KMS-11 (cell line): ENCODE measurements around the gene RBM26.

Experiments used
- H2AFZ ChIP-seq: fragments of 200-600 bp; sonication (generic); 2 replicates; pipeline ENCODE4 v1.6.1; 2016; ENCODE audit warnings: antibody characterized with exemption, mixed run types, low read depth
- H3K27ac ChIP-seq: fragments of 200-600 bp; sonication (generic); 2 replicates; pipeline ENCODE4 v1.6.1; 2016; ENCODE audit warnings: mild to moderate bottlenecking, mixed run types
- H3K27me3 ChIP-seq: fragments of 200-600 bp; sonication (generic); 2 replicates; pipeline ENCODE4 v1.6.1; 2017; ENCODE audit warnings: mild to moderate bottlenecking, low read depth, mixed run types, moderate library complexity; ENCODE audit not compliant: insufficient read depth
- H3K36me3 ChIP-seq: fragments of 200-600 bp; sonication (generic); 2 replicates; pipeline ENCODE4 v1.6.1; 2017; ENCODE audit warnings: mild to moderate bottlenecking, mixed run types; ENCODE audit not compliant: insufficient read depth
- H3K4me1 ChIP-seq: fragments of 200-600 bp; sonication (generic); 2 replicates; pipeline ENCODE4 v1.6.1; 2016; ENCODE audit warnings: mild to moderate bottlenecking, low read depth, mixed run types; ENCODE audit not compliant: poor library complexity, severe bottlenecking
- H3K4me2 ChIP-seq: fragments of 200-600 bp; sonication (generic); 2 replicates; pipeline ENCODE4 v1.7.0; 2016; ENCODE audit warnings: mild to moderate bottlenecking, mixed run types
- H3K4me3 ChIP-seq: fragments of 200-600 bp; sonication (generic); IDR thresholded peaks from 2 replicates; pipeline ENCODE4 v1.6.1; 2017; ENCODE audit warnings: low read depth, low read length, mixed read lengths; ENCODE audit not compliant: insufficient read depth
- H3K79me2 ChIP-seq: fragments of 200-600 bp; sonication (generic); 2 replicates; pipeline ENCODE4 v1.6.1; 2016; ENCODE audit warnings: low read depth, mixed run types; ENCODE audit not compliant: insufficient read depth
- H3K9ac ChIP-seq: fragments of 200-600 bp; sonication (generic); 2 replicates; pipeline ENCODE4 v1.6.1; 2016; ENCODE audit warnings: mild to moderate bottlenecking, mixed run types
- H4K20me1 ChIP-seq: fragments of 200-600 bp; sonication (generic); 2 replicates; pipeline ENCODE4 v1.6.1; 2016; ENCODE audit warnings: mild to moderate bottlenecking, mixed run types; ENCODE audit not compliant: insufficient read depth
- TF ChIP-seq, protein P1 (sequence below): fragments of 200-600 bp; sonication (generic); conservative IDR thresholded peaks from 2 replicates; pipeline ENCODE4 v1.6.1; 2017; ENCODE audit warnings: low read depth, mild to moderate bottlenecking, antibody characterized with exemption, low read length, moderate library complexity, mixed read lengths

Gene RBM26

DNA sequence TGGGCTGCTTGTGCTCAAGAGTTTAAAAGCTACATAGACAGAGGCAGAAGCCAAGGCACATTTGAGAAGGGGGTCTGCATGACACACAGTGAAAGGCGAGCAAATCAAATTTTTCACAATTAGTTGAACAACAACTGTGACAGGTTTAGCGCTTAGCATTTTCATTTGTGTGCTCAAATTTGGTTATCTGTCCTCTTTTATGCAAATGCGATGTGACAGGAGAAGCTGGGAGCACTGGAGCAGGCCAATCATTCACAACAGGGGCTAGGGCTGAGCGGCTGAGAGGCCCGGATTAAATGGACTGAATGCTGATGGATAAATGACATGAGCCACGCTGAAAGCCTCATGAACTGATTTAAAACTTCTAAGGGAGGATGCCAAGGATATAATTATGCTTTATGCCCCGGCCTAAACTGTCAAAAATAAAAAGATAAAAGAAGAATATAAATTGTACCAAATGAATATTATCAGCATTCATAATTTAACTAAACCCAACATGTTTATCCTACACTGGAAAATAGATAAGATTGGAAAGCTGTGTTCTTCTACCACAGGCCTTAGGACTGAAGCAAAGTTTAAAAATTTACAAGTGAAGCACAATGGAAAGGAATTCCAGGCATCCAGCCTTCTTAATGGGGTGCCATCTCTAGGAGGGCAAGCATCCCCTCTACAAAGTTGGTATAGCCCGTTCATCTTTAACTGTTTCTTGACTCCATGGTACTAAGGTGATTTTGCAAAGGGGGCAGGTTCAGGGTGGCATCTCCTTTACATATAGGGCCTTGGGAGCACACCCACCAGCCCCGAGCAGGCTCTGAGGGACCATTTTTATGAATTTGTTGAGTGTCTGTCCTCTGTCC lies 117.9 kb downstream of the RBM26 start:
- Histone ChIP-seq H4K20me1 (no peaks in the 10 kb centered on the region), H3K79me2 (no peaks in the 10 kb centered on the region), H3K9ac (no peak overlapping the region), H3K27ac (no peak overlapping the region), H3K4me3 (no peak overlapping the region), H3K4me1 (no peaks in the 10 kb centered on the region), H3K4me2 (no peak overlapping the region), H2AFZ (no peak overlapping the region), H3K27me3 (no peaks in the 10 kb centered on the region), H3K36me3 (no peaks in the 10 kb centered on the region)
- TF ChIP-seq, protein P1, sequence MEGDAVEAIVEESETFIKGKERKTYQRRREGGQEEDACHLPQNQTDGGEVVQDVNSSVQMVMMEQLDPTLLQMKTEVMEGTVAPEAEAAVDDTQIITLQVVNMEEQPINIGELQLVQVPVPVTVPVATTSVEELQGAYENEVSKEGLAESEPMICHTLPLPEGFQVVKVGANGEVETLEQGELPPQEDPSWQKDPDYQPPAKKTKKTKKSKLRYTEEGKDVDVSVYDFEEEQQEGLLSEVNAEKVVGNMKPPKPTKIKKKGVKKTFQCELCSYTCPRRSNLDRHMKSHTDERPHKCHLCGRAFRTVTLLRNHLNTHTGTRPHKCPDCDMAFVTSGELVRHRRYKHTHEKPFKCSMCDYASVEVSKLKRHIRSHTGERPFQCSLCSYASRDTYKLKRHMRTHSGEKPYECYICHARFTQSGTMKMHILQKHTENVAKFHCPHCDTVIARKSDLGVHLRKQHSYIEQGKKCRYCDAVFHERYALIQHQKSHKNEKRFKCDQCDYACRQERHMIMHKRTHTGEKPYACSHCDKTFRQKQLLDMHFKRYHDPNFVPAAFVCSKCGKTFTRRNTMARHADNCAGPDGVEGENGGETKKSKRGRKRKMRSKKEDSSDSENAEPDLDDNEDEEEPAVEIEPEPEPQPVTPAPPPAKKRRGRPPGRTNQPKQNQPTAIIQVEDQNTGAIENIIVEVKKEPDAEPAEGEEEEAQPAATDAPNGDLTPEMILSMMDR = no peak

DNA sequence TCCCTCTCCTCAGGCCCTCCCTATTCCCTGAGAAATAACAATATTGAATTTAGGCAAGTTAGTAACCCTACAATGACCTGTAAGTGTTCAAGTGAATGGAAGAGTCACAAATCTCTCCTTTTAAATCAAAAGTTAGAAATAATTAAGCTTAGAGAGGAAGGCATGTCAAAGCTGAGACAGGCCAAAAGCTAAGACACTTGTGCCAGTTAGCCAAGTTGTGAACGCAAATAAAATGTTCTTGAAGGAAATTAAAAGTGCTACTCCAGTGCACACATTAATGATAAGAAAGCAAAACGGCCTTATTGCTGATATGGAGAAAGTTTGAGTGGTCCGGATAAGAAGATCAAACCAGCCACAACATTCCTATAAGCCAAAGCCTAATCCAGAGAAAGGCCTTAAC lies 120.9 kb downstream of the RBM26 start:
- TF ChIP-seq, protein P1 = no peak
- H3K27me3 ChIP-seq = no peaks in the 10 kb centered on the region

DNA sequence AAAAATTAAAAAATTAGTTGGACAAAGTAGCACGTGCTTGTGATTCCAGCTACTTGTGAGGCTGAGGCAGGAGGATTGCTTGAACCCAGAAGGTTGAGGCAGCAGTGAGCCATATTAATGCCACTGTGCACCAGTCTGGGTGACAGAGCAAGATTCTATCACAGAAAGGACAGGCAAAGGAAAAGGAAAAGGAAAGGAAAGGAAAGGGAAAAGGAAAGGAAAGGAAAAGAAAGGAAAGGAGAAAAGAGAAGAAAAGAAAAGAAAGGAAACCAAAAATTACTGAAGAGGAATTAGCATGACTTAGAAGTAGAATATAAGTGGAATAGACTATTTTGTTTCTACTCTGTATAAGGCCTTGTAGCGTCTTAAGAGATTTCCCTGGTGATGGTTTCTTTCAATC lies 122.3 kb downstream of the RBM26 start:
- Histone ChIP-seq H3K79me2 (no peaks in the 10 kb centered on the region), H2AFZ (no peak overlapping the region), H3K27me3 (no peaks in the 10 kb centered on the region), H3K4me2 (no peak overlapping the region), H3K9ac (no peak overlapping the region), H3K27ac (no peak overlapping the region), H3K4me1 (no peaks in the 10 kb centered on the region), H3K36me3 (no peaks in the 10 kb centered on the region), H3K4me3 (no peak overlapping the region), H4K20me1 (no peaks in the 10 kb centered on the region)
- TF ChIP-seq, protein P1 = no peak

More for the DNA sequence above, 120.9 kb downstream of the RBM26 start:
- H3K27ac ChIP-seq = no peak overlapping the region
- H3K4me2 ChIP-seq = no peak overlapping the region
- no peak overlapping the region for H3K4me3 ChIP-seq
- H3K9ac ChIP-seq = no peak overlapping the region
- H2AFZ ChIP-seq = no peak overlapping the region
- H4K20me1 ChIP-seq = no peaks in the 10 kb centered on the region
- no peaks in the 10 kb centered on the region for H3K79me2 ChIP-seq
- no peaks in the 10 kb centered on the region for H3K36me3 ChIP-seq
- H3K4me1 ChIP-seq = no peaks in the 10 kb centered on the region

DNA sequence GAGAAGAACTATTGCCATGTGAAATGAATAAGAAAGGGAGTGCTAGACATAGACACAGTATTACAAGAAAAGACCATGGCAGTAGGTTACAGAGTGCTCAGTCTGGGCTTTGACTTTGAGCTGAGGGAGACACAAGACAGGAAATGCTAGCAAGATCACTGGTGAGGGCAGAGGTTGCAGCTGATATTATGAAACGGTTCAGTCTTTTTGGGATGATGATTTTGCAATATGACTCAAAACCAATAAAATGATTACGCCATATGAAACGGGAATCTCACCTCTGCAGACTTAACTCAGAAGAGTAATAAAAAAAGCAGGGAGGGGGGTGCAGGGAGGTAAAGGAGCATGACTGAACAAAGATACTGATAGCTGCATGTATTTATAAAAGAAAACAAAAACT lies 123.1 kb downstream of the RBM26 start:
- no peak overlapping the region for H3K9ac ChIP-seq
- no peaks in the 10 kb centered on the region for H4K20me1 ChIP-seq
- no peak overlapping the region for H3K4me3 ChIP-seq
- no peaks in the 10 kb centered on the region for H3K79me2 ChIP-seq
- H3K4me2 ChIP-seq = no peak overlapping the region
- H3K36me3 ChIP-seq = no peaks in the 10 kb centered on the region
- no peaks in the 10 kb centered on the region for H3K4me1 ChIP-seq
- no peak overlapping the region for H3K27ac ChIP-seq
- H2AFZ ChIP-seq = no peak overlapping the region
- no peaks in the 10 kb centered on the region for H3K27me3 ChIP-seq
- TF ChIP-seq, protein P1 = no peak
